ENCODE measurements around the gene MINDY4B. TPM values are rescaled to one million over a fixed set of nuclear protein-coding genes. Genes with fewer than 3 reads are reported as not detected.

The MINDY4B gene
- total and polyA plus RNA-seq, 2 of the 8 experiments (the other 6 are each of a cell fraction or from before 2014, with no cell fraction given), result not detected

DNA sequence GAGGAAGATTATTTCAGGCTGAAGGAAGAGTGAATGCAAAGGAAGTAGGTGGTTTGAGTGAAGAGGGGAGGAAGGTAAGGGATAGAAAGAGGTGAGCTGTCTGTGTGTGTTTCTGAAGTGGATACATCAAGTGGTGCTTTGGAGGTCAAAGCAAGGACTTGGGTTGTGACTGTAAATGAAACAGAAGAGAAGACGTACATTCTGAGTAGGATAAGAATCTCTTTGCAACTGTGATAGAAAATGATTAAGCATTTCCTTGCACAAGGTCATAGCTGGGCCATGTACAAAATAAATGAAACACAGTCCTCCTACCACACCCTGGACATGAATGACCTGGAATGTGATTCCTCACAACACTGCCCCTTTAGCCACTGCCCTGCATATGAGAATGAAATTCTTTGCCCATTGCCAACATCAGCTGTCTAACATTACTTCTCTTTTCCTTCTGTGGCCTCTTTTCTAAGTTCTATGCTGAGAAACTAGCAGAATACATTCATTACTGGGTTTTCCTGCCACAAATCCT lies 28.3 kb upstream of the MINDY4B start:
- H4K5ac ChIP-seq (ENCODE audit: insufficient read length, low read depth, low read length), result no peak overlapping the region
- H4K91ac ChIP-seq (replicated peaks; ENCODE audit: insufficient read length, low read length), result no peak overlapping the region
- FAIRE-seq, result no peak
- no peak overlapping the region for H2BK12ac ChIP-seq (ENCODE audit: low read depth, low read length)
- ChIA-PET CTCF (ENCODE audit: partially characterized antibody) (interaction anchor here (0.7 to 2.2 kb wide), 5 partner anchors 9 to 212 kb away, joined by 3 to 10 read pairs (median 4); no protein-coding TSS in a partner anchor), POLR2A (ENCODE audit: partially characterized antibody) (no interaction called here)
- no peak overlapping the region for H3K9ac ChIP-seq (replicated peaks in 1 of 4; ENCODE audit: extremely low read depth in 1 of 4, low read depth in 3 of 4, low read length in 3 of 4)
- no peaks in the 10 kb centered on the region for H3K27me3 ChIP-seq (replicated peaks in 1 of 4; ENCODE audit: control insufficient read depth in 3 of 4, extremely low read depth in 1 of 4, insufficient read depth in 3 of 4, low read length in 3 of 4)
- no peak overlapping the region for H3K18ac ChIP-seq (ENCODE audit: extremely low read depth, low read length)
- H2BK15ac ChIP-seq (ENCODE audit: low read length), result no peak overlapping the region
- H3K4ac ChIP-seq (replicated peaks; ENCODE audit: insufficient read length, low read depth, low read length), result no peak overlapping the region
- no peaks in the 10 kb centered on the region for H3K36me3 ChIP-seq (ENCODE audit: control insufficient read depth in 2 of 4, insufficient read depth in 4 of 4, low read length in 3 of 4)
- no peaks in the 10 kb centered on the region for H3K79me2 ChIP-seq (ENCODE audit: control insufficient read depth in 1 of 2, insufficient read depth in 2 of 2, low read length in 2 of 2)
- H3K4me2 ChIP-seq (ENCODE audit: insufficient read depth in 1 of 2, low read depth in 2 of 2, low read length in 2 of 2), result no peak overlapping the region
- no peaks in the 10 kb centered on the region for H4K20me1 ChIP-seq (replicated peaks in 1 of 2; ENCODE audit: control insufficient read depth in 1 of 2, insufficient read depth in 2 of 2, low read length in 2 of 2)
- no peak overlapping the region for H3K14ac ChIP-seq (ENCODE audit: insufficient read length)
- H3K56ac ChIP-seq (replicated peaks; ENCODE audit: insufficient read length, low read depth, low read length), result no peak overlapping the region
- H3K79me1 ChIP-seq (ENCODE audit: low read depth, low read length), result no peaks in the 10 kb centered on the region
- no peaks in the 10 kb centered on the region for H3K9me3 ChIP-seq (ENCODE audit: insufficient read depth in 2 of 2, low read depth in 1 of 2, low read length in 1 of 2)
- H3K4me3 ChIP-seq (ENCODE audit: extremely low read depth in 1 of 4, insufficient read depth in 2 of 4, low read depth in 3 of 4, low read length in 4 of 4), result no peak overlapping the region
- no peak overlapping the region for H2BK20ac ChIP-seq (ENCODE audit: low read length)
- no peaks in the 10 kb centered on the region; the same call in 1 of the 2 replicates for H3K23me2 ChIP-seq (ENCODE audit: low read depth, low read length)
- H4K8ac ChIP-seq (ENCODE audit: extremely low read depth, insufficient read depth, low read length), result no peak overlapping the region
- WGBS, 2 experiments (ENCODE audit: extremely low coverage in 1 of 2, insufficient coverage in 1 of 2, insufficient read length in 1 of 2, insufficient replicate concordance in 2 of 2, low coverage in 1 of 2, low lambda C conversion rate in 2 of 2, missing lambda C conversion rate in 1 of 2), result 0% methylated on average over 1 of the region's 1 CpG; no CpG with 5 or more reads in 1 of the 2 experiments
- no peak overlapping the region for H3K23ac ChIP-seq (ENCODE audit: insufficient read length)
- no peak overlapping the region for H2AFZ ChIP-seq (ENCODE audit: low read length)
- DNase-seq (ENCODE audit: low read depth in 1 of 2, low spot score in 2 of 2), result no peak
- H2BK5ac ChIP-seq (ENCODE audit: low read depth, low read length), result no peak overlapping the region
- H3K4me1 ChIP-seq (replicated peaks in 1 of 4; ENCODE audit: control insufficient read depth in 3 of 4, insufficient read depth in 4 of 4, low read length in 3 of 4), result no peaks in the 10 kb centered on the region
- H2AK5ac ChIP-seq (ENCODE audit: low read depth, low read length), result no peak overlapping the region
- no peak overlapping the region for H3K27ac ChIP-seq (ENCODE audit: low read depth, low read length)
- H2BK120ac ChIP-seq (replicated peaks; ENCODE audit: low read depth, low read length), result no peak overlapping the region

Data from H1 (cell line).